ENCODE data around the gene ZDBF2.
"Not testable (repeated sequence)": the region's sequence is repeated elsewhere in the genome, so short reads cannot be mapped to it uniquely, and the experiment has no call there.

DNA sequence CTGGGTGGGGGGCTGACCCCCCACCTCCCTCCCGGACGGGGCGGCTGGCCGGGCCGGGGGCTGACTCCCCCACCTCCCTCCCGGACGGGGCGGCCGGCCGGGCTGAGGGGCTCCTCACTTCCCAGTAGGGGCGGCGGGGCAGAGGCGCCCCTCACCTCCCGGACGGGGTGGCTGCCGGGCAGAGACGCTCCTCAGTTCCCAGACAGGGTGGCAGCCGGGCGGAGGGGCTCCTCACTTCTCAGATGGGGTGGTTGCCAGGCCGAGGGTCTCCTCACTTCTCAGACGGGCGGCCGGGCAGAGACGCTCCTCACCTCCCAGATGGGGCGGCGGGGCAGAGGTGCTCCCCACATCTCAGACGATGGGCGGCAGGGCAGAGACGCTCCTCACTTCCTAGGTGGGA is 82.4 kb downstream of the ZDBF2 start:
- TF ChIP-seq CTCF, POLR2AphosphoS5, POLR2A, EP300 (IDR thresholded peaks at IDR 0.05): not testable (repeated sequence)

All from upper lobe of left lung (tissue), 4 donors.